Measurements from ENCODE around the gene MAP2.
A peak's percentile ranks its signal among the peaks of the same experiment; 100 is the strongest.

Gene MAP2

DNA sequence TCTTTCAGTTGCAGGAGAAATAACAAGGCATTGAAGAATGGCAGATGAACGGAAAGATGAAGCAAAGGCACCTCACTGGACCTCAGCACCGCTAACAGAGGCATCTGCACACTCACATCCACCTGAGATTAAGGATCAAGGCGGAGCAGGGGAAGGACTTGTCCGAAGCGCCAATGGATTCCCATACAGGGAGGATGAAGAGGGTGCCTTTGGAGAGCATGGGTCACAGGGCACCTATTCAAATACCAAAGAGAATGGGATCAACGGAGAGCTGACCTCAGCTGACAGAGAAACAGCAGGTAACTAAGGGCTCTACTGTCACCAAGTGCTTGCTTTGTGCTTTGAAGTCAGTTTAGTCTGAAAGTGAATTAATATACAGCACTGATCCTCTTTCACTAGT is 229.3 kb downstream of the MAP2 start:
- Histone ChIP-seq H3K4me1 (no peaks in the 10 kb centered on the region), H3K27me3 (ENCODE audit: low read depth) (no peaks in the 10 kb centered on the region), H3K4me3 (no peak overlapping the region), H3K9me3 (no peaks in the 10 kb centered on the region), H3K36me3 (replicated peaks) (no peaks in the 10 kb centered on the region)
- DNase-seq (ENCODE audit: low spot score in 2 of 2): no peak
- in situ Hi-C loops (cut with MboI; ENCODE audit: low sequenced_read_pairs): no loop called here

DNA sequence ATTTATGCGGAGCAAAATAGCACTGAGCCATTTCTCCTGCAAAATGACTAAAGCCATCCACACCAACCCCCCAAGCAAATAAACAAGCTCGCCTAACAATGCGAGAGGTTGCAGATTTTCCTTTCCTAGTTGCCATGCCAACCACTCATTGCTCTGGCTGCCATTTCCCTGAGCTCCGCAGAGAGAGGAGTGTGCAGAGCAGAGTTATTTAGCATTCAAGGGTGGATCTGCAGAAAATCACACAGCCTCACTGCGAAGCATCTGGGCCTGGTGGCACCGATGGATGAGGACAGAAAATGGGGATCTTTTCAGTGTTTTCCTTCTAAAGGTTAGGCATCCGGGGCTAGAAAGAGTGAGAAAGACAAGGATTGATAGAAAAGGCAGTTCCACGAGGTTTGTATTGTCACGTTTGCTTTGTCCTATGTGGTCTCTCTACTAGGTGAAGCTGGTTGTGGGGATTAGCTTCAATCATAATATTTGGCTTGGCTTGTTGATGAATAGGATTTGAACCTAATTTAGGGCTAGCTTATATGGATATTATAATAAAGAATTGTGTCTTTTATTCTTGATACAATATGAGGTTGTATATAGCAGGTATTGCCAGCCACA is 237.5 kb downstream of the MAP2 start:
- Histone ChIP-seq H3K4me1 (peaks cover 23% of the 10 kb centered on the region), H3K9me3 (no peaks in the 10 kb centered on the region), H3K4me3 (no peak overlapping the region), H3K27me3 (ENCODE audit: low read depth) (no peaks in the 10 kb centered on the region), H3K36me3 (replicated peaks) (no peaks in the 10 kb centered on the region)
- in situ Hi-C loops (cut with MboI; ENCODE audit: low sequenced_read_pairs): no loop called here
- DNase-seq (ENCODE audit: low spot score in 2 of 2): peak; percentile 63 to 68

GRCh38 chr2:209662021-209662420 is 238.2 kb downstream of the MAP2 start:
- no peak for DNase-seq (ENCODE audit: low spot score in 2 of 2)
- in situ Hi-C loops (cut with MboI; ENCODE audit: low sequenced_read_pairs): no loop called here

GRCh38 chr2:209663139-209663538 is 239.3 kb downstream of the MAP2 start:
- no peak overlapping the region for H3K4me3 ChIP-seq
- H3K4me1 ChIP-seq: peaks cover 23% of the 10 kb centered on the region
- H3K36me3 ChIP-seq (replicated peaks): no peaks in the 10 kb centered on the region
- peak in 1 of 2 experiments; percentile 11 for DNase-seq (ENCODE audit: low spot score in 2 of 2)
- no peaks in the 10 kb centered on the region for H3K9me3 ChIP-seq
- in situ Hi-C loops (cut with MboI; ENCODE audit: low sequenced_read_pairs): no loop called here
- peaks cover 4% of the 10 kb centered on the region; the same call in 1 of the 2 replicates for H3K27me3 ChIP-seq (ENCODE audit: low read depth)

More at GRCh38 chr2:209662021-209662420, 238.2 kb downstream of the MAP2 start:
- no peaks in the 10 kb centered on the region for H3K27me3 ChIP-seq (ENCODE audit: low read depth)
- no peak overlapping the region for H3K4me3 ChIP-seq
- no peaks in the 10 kb centered on the region for H3K36me3 ChIP-seq (replicated peaks)
- H3K9me3 ChIP-seq: no peaks in the 10 kb centered on the region
- H3K4me1 ChIP-seq: peaks cover 23% of the 10 kb centered on the region

DNA sequence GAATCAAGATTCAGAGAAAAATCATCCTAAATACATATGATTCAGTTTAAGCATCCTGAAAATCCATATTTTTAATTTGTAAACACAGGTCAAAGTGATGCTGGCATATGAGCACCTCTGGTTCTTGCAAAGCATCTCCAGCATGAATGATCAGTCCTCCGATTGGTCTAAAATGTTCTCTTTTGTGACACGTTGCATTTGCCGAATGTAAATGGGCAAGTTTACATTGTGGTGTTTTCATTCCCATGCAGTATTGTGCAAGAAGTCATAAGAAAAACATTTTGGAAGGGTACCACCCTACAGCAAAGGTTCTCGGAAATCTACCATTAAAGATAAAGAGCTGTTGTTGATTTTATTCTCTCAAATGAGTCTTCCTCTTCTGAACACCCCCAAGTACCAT is 239.8 kb downstream of the MAP2 start:
- H3K9me3 ChIP-seq: no peaks in the 10 kb centered on the region
- H3K4me3 ChIP-seq: no peak overlapping the region
- no peak for DNase-seq (ENCODE audit: low spot score in 2 of 2)
- no peaks in the 10 kb centered on the region for H3K36me3 ChIP-seq (replicated peaks)
- in situ Hi-C loops (cut with MboI; ENCODE audit: low sequenced_read_pairs): no loop called here
- peaks cover 23% of the 10 kb centered on the region for H3K4me1 ChIP-seq
- peaks cover 4% of the 10 kb centered on the region; the same call in 1 of the 2 replicates for H3K27me3 ChIP-seq (ENCODE audit: low read depth)

DNA sequence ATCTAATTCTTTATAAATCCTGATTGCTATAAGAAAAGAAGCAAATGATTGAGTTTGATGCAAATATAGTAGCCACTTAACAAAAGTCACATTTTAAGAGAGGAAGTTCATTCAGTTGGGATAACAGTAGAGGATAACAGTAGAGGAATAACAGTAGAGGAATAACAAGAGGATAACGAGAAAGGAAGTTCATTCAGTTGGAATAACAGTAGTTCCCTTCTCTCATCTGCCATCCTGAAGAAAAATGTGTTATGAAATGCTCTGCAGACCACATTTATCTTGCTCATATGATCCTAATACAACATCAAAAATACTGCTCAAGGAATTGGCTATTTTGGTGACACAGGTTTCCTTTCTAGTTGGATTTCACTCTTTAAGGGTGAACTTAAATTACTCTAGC is 242.4 kb downstream of the MAP2 start:
- H3K9me3 ChIP-seq: no peaks in the 10 kb centered on the region
- no peaks in the 10 kb centered on the region for H3K36me3 ChIP-seq (replicated peaks)
- H3K4me1 ChIP-seq: peaks cover 19% of the 10 kb centered on the region
- DNase-seq (ENCODE audit: low spot score in 2 of 2): no peak
- in situ Hi-C loops (cut with MboI; ENCODE audit: low sequenced_read_pairs): no loop called here
- H3K4me3 ChIP-seq: no peak overlapping the region
- peaks cover 4% of the 10 kb centered on the region; the same call in 1 of the 2 replicates for H3K27me3 ChIP-seq (ENCODE audit: low read depth)

DNA sequence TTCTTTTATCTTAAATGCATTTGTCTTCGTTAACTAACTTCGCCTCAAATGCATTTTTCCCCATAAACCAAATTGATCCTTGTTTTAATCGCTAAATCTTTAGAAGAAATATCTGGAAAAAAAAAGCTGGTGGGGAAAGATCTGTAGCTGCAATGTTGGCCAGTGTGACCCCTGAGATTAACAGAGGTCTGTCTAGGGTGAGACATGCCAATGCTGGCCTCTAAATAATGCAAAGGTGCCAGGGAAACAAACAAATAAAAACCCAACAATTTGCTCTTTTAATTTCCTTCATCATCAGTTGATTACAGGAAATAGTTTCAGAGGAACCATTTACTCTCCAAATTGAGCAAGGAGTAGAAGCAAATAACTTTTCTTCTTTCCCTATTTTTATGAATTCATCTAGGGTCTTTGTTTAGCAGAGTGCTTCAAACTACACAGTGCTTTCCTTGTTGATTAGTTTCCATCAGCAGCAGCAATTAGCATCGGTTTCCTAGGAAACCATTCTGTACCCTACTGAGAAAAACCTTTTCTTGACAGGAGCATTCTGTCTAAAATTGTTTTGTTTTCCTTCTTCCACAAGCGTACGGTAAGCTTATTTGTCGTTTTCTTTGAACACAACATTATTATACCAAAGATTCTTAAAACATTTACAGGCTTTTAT is 247.3 kb downstream of the MAP2 start:
- no peaks in the 10 kb centered on the region for H3K4me1 ChIP-seq
- H3K36me3 ChIP-seq (replicated peaks): no peaks in the 10 kb centered on the region
- in situ Hi-C loops (cut with MboI; ENCODE audit: low sequenced_read_pairs): no loop called here
- DNase-seq (ENCODE audit: low spot score in 2 of 2): no peak
- H3K27me3 ChIP-seq (ENCODE audit: low read depth): peaks cover 4% of the 10 kb centered on the region; the same call in 1 of the 2 replicates
- H3K4me3 ChIP-seq: no peak overlapping the region
- H3K9me3 ChIP-seq: no peaks in the 10 kb centered on the region

DNA sequence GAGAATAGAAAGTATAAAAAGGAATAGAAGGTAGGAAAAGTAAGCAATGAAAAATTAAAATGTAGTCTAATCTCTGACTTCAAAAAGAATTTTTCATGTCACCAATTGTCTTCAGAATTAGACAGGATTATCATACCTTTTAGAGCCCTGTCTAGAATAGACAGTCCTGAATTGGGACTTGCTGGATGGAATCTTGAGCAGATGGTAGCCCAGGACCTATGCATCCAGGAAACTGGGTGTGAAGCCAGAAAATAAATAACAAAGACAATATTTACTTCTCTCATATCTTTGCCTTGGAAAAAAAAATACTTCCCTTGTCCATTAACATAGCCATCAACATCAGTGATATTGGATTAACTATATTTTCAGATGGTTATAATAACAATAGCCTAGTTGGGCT is 250.0 kb downstream of the MAP2 start:
- no peak overlapping the region for H3K4me3 ChIP-seq
- no peaks in the 10 kb centered on the region for H3K4me1 ChIP-seq
- H3K27me3 ChIP-seq (ENCODE audit: low read depth): no peaks in the 10 kb centered on the region; the same call in 1 of the 2 replicates
- H3K9me3 ChIP-seq: no peaks in the 10 kb centered on the region
- no peaks in the 10 kb centered on the region for H3K36me3 ChIP-seq (replicated peaks)
- DNase-seq (ENCODE audit: low spot score in 2 of 2): no peak
- in situ Hi-C loops (cut with MboI; ENCODE audit: low sequenced_read_pairs): no loop called here

DNA sequence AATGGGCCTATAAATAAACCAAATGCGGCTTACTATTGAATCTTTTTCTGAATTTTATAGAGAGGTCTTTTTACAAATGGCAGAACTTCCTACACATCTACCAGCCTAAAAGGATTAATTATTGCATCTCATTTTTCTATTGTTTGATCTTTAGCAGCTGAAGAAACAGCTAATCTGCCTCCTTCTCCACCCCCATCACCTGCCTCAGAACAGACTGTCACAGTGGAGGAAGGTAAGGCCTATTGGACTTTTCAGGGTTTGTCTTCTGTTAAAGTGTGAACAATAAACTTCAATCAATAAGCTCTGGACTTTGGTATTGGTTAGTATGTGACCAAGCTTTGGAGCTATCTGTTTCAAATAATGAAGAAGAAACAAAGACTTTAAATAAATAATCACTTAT is 256.7 kb downstream of the MAP2 start:
- H3K36me3 ChIP-seq (replicated peaks): no peaks in the 10 kb centered on the region
- in situ Hi-C loops (cut with MboI; ENCODE audit: low sequenced_read_pairs): no loop called here

DNA sequence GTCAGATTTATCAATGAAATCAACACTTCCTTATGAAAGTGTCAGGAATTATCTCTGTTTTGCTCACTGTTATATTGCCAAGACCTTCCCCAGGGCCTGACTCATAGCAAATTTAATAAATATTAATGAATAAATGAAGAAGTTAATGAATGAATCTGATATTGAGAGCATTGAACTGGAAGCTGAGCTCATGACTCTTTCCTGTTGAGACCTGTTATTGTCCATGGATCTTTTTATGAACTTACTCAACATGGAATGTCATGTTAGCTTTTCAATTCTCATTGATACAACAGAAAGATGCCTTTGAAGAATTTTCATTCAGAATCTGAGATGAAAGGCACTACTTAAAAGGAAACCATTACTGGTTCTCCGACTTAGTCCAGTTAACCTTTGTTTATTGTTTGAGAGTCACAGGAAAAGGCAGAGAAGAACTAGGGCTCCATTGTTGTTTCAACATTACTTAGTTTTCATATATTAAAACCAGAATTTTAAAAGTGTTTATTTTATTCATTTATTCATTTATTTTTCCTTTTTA is 257.4 kb downstream of the MAP2 start:
- in situ Hi-C loops (cut with MboI; ENCODE audit: low sequenced_read_pairs): no loop called here

More for the DNA sequence above, 256.7 kb downstream of the MAP2 start:
- no peak for DNase-seq (ENCODE audit: low spot score in 2 of 2)
- H3K27me3 ChIP-seq (ENCODE audit: low read depth): no peaks in the 10 kb centered on the region
- no peaks in the 10 kb centered on the region for H3K4me1 ChIP-seq
- no peak overlapping the region for H3K4me3 ChIP-seq
- H3K9me3 ChIP-seq: no peaks in the 10 kb centered on the region

DNA sequence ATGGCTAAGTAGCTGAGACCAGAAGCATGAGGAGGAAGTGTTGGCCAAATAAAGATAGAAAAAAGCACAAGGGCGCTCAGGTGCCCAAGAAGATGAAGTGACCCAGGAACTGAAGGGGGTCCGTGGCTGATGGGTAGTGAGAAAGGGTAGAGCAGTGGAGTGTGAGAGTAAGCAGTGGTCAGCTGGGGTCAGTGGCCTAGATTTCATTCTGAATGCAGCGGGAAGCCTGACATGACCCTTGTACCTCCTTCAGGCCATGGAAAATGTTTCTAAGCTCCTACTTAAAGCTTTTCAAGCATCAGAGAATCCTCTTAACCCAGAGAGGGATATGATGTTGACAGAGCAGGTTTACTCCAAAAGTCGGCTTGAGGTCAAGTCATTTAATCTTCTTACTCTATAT is 258.8 kb downstream of the MAP2 start:
- DNase-seq (ENCODE audit: low spot score in 2 of 2): no peak

More for the DNA sequence above, 257.4 kb downstream of the MAP2 start:
- Histone ChIP-seq H3K4me3 (no peak overlapping the region), H3K4me1 (no peaks in the 10 kb centered on the region), H3K27me3 (ENCODE audit: low read depth) (no peaks in the 10 kb centered on the region), H3K9me3 (no peaks in the 10 kb centered on the region), H3K36me3 (replicated peaks) (no peaks in the 10 kb centered on the region)
- no peak for DNase-seq (ENCODE audit: low spot score in 2 of 2)

DNA sequence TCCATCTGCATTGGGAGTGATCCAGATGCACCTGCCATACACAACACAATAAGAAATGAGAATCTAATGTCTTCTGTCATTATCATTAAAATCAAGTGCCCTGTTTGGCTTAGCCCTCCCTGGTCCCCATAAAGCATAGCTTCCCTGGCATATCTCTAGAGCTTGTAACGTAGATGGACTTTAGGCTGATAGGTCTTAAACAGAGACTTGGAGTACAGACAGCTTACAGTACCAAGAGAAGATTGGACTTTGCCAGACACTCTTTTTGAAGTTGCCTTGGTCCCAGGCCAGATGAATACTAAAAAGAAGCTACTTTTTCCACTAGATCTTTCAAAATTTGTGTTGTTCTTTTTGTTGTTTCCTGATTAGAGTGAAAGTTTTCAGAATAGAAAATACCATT is 261.5 kb downstream of the MAP2 start:
- Histone ChIP-seq H3K36me3 (replicated peaks) (no peaks in the 10 kb centered on the region), H3K27me3 (ENCODE audit: low read depth) (peaks cover 7% of the 10 kb centered on the region; the same call in 1 of the 2 replicates), H3K9me3 (no peaks in the 10 kb centered on the region), H3K4me3 (no peak overlapping the region), H3K4me1 (no peaks in the 10 kb centered on the region; the same call in 1 of the 2 replicates)
- DNase-seq (ENCODE audit: low spot score in 2 of 2): no peak
- in situ Hi-C loops (cut with MboI; ENCODE audit: low sequenced_read_pairs): no loop called here

More for the DNA sequence above, 258.8 kb downstream of the MAP2 start:
- H3K4me1 ChIP-seq: no peaks in the 10 kb centered on the region; the same call in 1 of the 2 replicates
- no peaks in the 10 kb centered on the region for H3K36me3 ChIP-seq (replicated peaks)
- in situ Hi-C loops (cut with MboI; ENCODE audit: low sequenced_read_pairs): no loop called here
- H3K27me3 ChIP-seq (ENCODE audit: low read depth): peaks cover 4% of the 10 kb centered on the region; the same call in 1 of the 2 replicates
- H3K9me3 ChIP-seq: no peaks in the 10 kb centered on the region
- no peak overlapping the region for H3K4me3 ChIP-seq

- in situ Hi-C loops (cut with MboI; ENCODE audit: low sequenced_read_pairs): no loop called here
- Histone ChIP-seq H3K9me3 (no peaks in the 10 kb centered on the region), H3K4me3 (no peak overlapping the region), H3K36me3 (replicated peaks) (no peaks in the 10 kb centered on the region), H3K4me1 (no peaks in the 10 kb centered on the region; the same call in 1 of the 2 replicates), H3K27me3 (ENCODE audit: low read depth) (peaks cover 7% of the 10 kb centered on the region; the same call in 1 of the 2 replicates)
- DNase-seq (ENCODE audit: low spot score in 2 of 2): no peak
Observed at GRCh38 chr2:209685963-209686362, 262.1 kb downstream of the MAP2 start.

DNA sequence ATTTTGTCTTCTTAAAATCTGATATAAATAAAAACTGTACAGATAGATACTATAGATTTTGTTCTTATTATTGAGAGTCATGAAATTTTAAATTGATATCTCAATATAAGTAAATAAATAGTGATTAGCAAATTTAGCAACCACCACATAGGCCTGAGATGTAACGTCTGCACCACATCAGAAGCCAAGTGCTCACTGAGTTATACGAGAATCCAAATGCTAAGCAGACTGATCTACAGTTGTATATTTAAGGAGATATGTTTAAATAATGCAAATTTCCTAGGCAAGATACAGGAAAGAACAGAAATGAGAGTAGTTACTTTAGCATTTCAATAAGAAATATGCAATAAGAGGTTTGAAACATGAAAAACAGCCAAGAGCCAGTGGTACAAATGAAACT is 262.6 kb downstream of the MAP2 start:
- H3K4me1 ChIP-seq: no peaks in the 10 kb centered on the region; the same call in 1 of the 2 replicates
- in situ Hi-C loops (cut with MboI; ENCODE audit: low sequenced_read_pairs): no loop called here
- DNase-seq (ENCODE audit: low spot score in 2 of 2): no peak
- peaks cover 7% of the 10 kb centered on the region; the same call in 1 of the 2 replicates for H3K27me3 ChIP-seq (ENCODE audit: low read depth)
- H3K9me3 ChIP-seq: no peaks in the 10 kb centered on the region
- no peak overlapping the region for H3K4me3 ChIP-seq
- no peaks in the 10 kb centered on the region for H3K36me3 ChIP-seq (replicated peaks)

Measured in HAP-1 (cell line).